DND-41 (cell line): ENCODE results near the gene SCCPDH.
"Not testable (repeated sequence)": the region's sequence is repeated elsewhere in the genome, so short reads cannot be mapped to it uniquely, and the experiment has no call there.

ENCODE experiments used
- ATAC-seq: fragments of 200-7000 bp; cut with Tn5 transposase; 3 replicates; pipeline ENCODE4 v1.9.1; 2021; ENCODE audit warnings: low read depth; ENCODE audit not compliant: insufficient read depth
- DNase-seq: peaks from one replicate; pipeline ENCODE4 v3.0.0-alpha.2; 2020
- H2AFZ ChIP-seq: 2 replicates; pipeline ENCODE4 v1.6.0; 2012; ENCODE audit warnings: low read depth, low read length
- H3K27ac ChIP-seq: 2 replicates; pipeline ENCODE4 v1.5.1; 2012; ENCODE audit warnings: low read length, inconsistent platforms
- H3K27me3 ChIP-seq: fragments of 200-600 bp; sonication (generic); 2 replicates; pipeline ENCODE4 v1.6.0; 2012; ENCODE audit warnings: low read length, mild to moderate bottlenecking, inconsistent platforms; ENCODE audit not compliant: insufficient read depth, poor library complexity
- H3K36me3 ChIP-seq: 2 replicates; pipeline ENCODE4 v1.5.1; 2012; ENCODE audit warnings: low read length, inconsistent platforms; ENCODE audit not compliant: insufficient read depth
- H3K4me1 ChIP-seq: 2 replicates; pipeline ENCODE4 v1.5.1; 2012; ENCODE audit warnings: mild to moderate bottlenecking, low read length; ENCODE audit not compliant: insufficient read depth
- H3K4me2 ChIP-seq: 2 replicates; pipeline ENCODE4 v1.6.0; 2012; ENCODE audit warnings: mild to moderate bottlenecking, moderate library complexity, low read length, inconsistent platforms; ENCODE audit not compliant: insufficient read depth
- H3K4me3 ChIP-seq, 2 experiments: fragments of 200-600 bp in 1 of 2; shearing (Covaris generic) in 1 of 2; 2 replicates each; pipeline ENCODE4 v1.5.1; 2012 to 2016; ENCODE audit warnings: inconsistent platforms in 2 of 2, low read length in 2 of 2, mild to moderate bottlenecking in 2 of 2, low read depth in 1 of 2, moderate library complexity in 1 of 2
- H3K79me2 ChIP-seq: 2 replicates; pipeline ENCODE4 v1.6.0; 2012; ENCODE audit warnings: low read length, inconsistent platforms; ENCODE audit not compliant: insufficient read depth
- H3K9ac ChIP-seq: 2 replicates; pipeline ENCODE4 v1.6.0; 2012; ENCODE audit warnings: low read depth, mild to moderate bottlenecking, inconsistent platforms, low read length, moderate library complexity
- H3K9me3 ChIP-seq: 2 replicates; pipeline ENCODE4 v1.5.1; 2012; ENCODE audit warnings: low read length, moderate library complexity, mild to moderate bottlenecking, inconsistent platforms; ENCODE audit not compliant: insufficient read depth, severe bottlenecking
- H4K20me1 ChIP-seq: 2 replicates; pipeline ENCODE4 v1.6.0; 2012; ENCODE audit warnings: low read length; ENCODE audit not compliant: insufficient read depth
- CTCF ChIP-seq: IDR thresholded peaks from 2 replicates; pipeline ENCODE4 v1.5.1; 2012; ENCODE audit warnings: borderline replicate concordance, low read length, moderate library complexity, mild to moderate bottlenecking; ENCODE audit not compliant: poor library complexity, severe bottlenecking; ENCODE audit errors: extremely low read depth
- EZH2 ChIP-seq: IDR thresholded peaks from 3 replicates; pipeline ENCODE4 v1.6.1; 2012; ENCODE audit warnings: borderline replicate concordance, low read depth, mild to moderate bottlenecking, moderate library complexity, low read length, inconsistent platforms; ENCODE audit not compliant: severe bottlenecking

Gene SCCPDH

GRCh38 chr1:246708166-246708565, 16.0 kb upstream of the SCCPDH start:
- Histone ChIP-seq H3K9ac (no peak overlapping the region), H3K27ac (no peak overlapping the region), H3K27me3 (no peaks in the 10 kb centered on the region), H3K36me3 (no peaks in the 10 kb centered on the region), H3K4me1 (peaks cover 23% of the 10 kb centered on the region), H2AFZ (no peak overlapping the region), H4K20me1 (no peaks in the 10 kb centered on the region), H3K4me3 (no peak overlapping the region), H3K79me2 (no peaks in the 10 kb centered on the region), H3K4me2 (no peak overlapping the region), H3K9me3 (peaks cover 2% of the 10 kb centered on the region)
- ATAC-seq: no peak
- TF ChIP-seq CTCF (no peak), EZH2 (no peak)
- no peak for DNase-seq

- Histone ChIP-seq H3K79me2 (no peaks in the 10 kb centered on the region), H4K20me1 (no peaks in the 10 kb centered on the region), H3K27me3 (no peaks in the 10 kb centered on the region), H3K4me3 (no peak overlapping the region), H3K9me3 (peaks cover 2% of the 10 kb centered on the region), H3K9ac (no peak overlapping the region), H3K4me1 (peaks cover 13% of the 10 kb centered on the region), H3K4me2 (no peak overlapping the region), H3K27ac (no peak overlapping the region), H3K36me3 (no peaks in the 10 kb centered on the region), H2AFZ (no peak overlapping the region)
- ATAC-seq: no peak
- DNase-seq: no peak
- TF ChIP-seq EZH2: no peak
- TF ChIP-seq CTCF: no peak
Observed at GRCh38 chr1:246709196-246709595, 15.0 kb upstream of the SCCPDH start.

- DNase-seq (no peak), ATAC-seq (0 out of 3 replicates have a peak, but pooled peaks have one; percentile 40)
- Histone ChIP-seq H3K27ac (no peak overlapping the region), H3K9me3 (peaks cover 2% of the 10 kb centered on the region), H3K79me2 (no peaks in the 10 kb centered on the region), H3K27me3 (no peaks in the 10 kb centered on the region), H3K4me2 (no peak overlapping the region), H3K4me3 (no peak overlapping the region), H3K4me1 (peaks cover 11% of the 10 kb centered on the region), H4K20me1 (no peaks in the 10 kb centered on the region), H3K36me3 (no peaks in the 10 kb centered on the region), H2AFZ (no peak overlapping the region), H3K9ac (no peak overlapping the region)
- TF ChIP-seq CTCF: no peak
Observed at GRCh38 chr1:246709835-246710234, 14.4 kb upstream of the SCCPDH start.

- H3K4me1 ChIP-seq: peaks cover 11% of the 10 kb centered on the region
- H3K9ac ChIP-seq: no peak overlapping the region
- ATAC-seq: no peak
- no peak overlapping the region for H3K4me2 ChIP-seq
- H3K36me3 ChIP-seq: no peaks in the 10 kb centered on the region
- no peaks in the 10 kb centered on the region for H4K20me1 ChIP-seq
- no peak for TF ChIP-seq CTCF
- no peak for TF ChIP-seq EZH2
- DNase-seq: no peak
- no peaks in the 10 kb centered on the region for H3K27me3 ChIP-seq
- H3K79me2 ChIP-seq: no peaks in the 10 kb centered on the region
- peaks cover 2% of the 10 kb centered on the region for H3K9me3 ChIP-seq
- H2AFZ ChIP-seq: no peak overlapping the region
- no peak overlapping the region for H3K27ac ChIP-seq
- H3K4me3 ChIP-seq: no peak overlapping the region
Observed at GRCh38 chr1:246711548-246712003, 12.6 kb upstream of the SCCPDH start.

GRCh38 chr1:246712428-246712827, 11.8 kb upstream of the SCCPDH start:
- H3K4me2 ChIP-seq, H2AFZ ChIP-seq, H3K27me3 ChIP-seq, H3K4me3 ChIP-seq, ATAC-seq, DNase-seq, H3K9ac ChIP-seq, H3K9me3 ChIP-seq, H3K27ac ChIP-seq, H3K36me3 ChIP-seq, H3K79me2 ChIP-seq, H4K20me1 ChIP-seq: not testable (repeated sequence)
- peaks cover 10% of the 10 kb centered on the region for H3K4me1 ChIP-seq
